Ascending aorta (tissue), 2 donors: ENCODE measurements around the gene EFHC2. TPM values are rescaled to one million over a fixed set of nuclear protein-coding genes. Genes with fewer than 3 reads are reported as not detected.

Source experiments
- DNase-seq, 2 donors: peaks; one replicate each; pipeline ENCODE4 v3.0.0-alpha.2; 2019; ENCODE audit warnings: low spot score in 2 of 2
- H3K27ac ChIP-seq, 2 donors: fragments of 200-600 bp; sonication (generic); one replicate each; pipeline ENCODE4 v1.5.1; 2016 to 2017; ENCODE audit warnings: mild to moderate bottlenecking in 1 of 2
- H3K27me3 ChIP-seq: fragments of 200-600 bp; sonication (generic); one replicate; pipeline ENCODE4 v1.5.1; 2017
- H3K36me3 ChIP-seq, 2 donors: fragments of 200-600 bp; sonication (generic); one replicate each; pipeline ENCODE4 v1.5.1; 2016
- H3K4me1 ChIP-seq, 2 donors: fragments of 200-600 bp; sonication (generic); one replicate each; pipeline ENCODE4 v1.5.1; 2016 to 2017; ENCODE audit warnings: mild to moderate bottlenecking in 1 of 2
- H3K4me3 ChIP-seq, 2 donors: fragments of 200-600 bp; sonication (generic); one replicate each; pipeline ENCODE4 v1.5.1; 2016 to 2017; ENCODE audit warnings: mild to moderate bottlenecking in 1 of 2
- H3K9me3 ChIP-seq, 2 donors: fragments of 200-600 bp; sonication (generic); one replicate each; pipeline ENCODE4 v1.5.1; 2016
- CTCF ChIP-seq, 3 experiments: fragments of 200-600 bp in 2 of 3; fragments of 450-650 bp in 1 of 3; sonication (generic) in 2 of 3; IDR thresholded peaks; one replicate each; pipeline ENCODE4 v1.5.1; 2016 to 2019; ENCODE audit warnings: antibody characterized with exemption in 3 of 3, mild to moderate bottlenecking in 1 of 3, moderate library complexity in 1 of 3
- intact Hi-C: fragments of 100-400 bp; cut with DNase I; formaldehyde crosslinking; loops from one replicate; pipeline ENCODE4 v1.15.1; 2023
- total RNA-seq: library from RNA; depleted of rRNA; stranded (reverse); fragments of >200 nt; gene quantifications from one replicate; pipeline ENCODE4 v1.1.0, GENCODE V29; 2016

The EFHC2 gene
- total RNA-seq, 1 donor from 2014 or later = not detected

GRCh38 chrX:44232081-44232480, 111.4 kb downstream of the EFHC2 start:
- TF ChIP-seq CTCF (IDR thresholded peaks at IDR 0.05) = no peak
- no peaks in the 10 kb centered on the region for H3K36me3 ChIP-seq
- H3K4me1 ChIP-seq = no peaks in the 10 kb centered on the region
- H3K9me3 ChIP-seq = no peaks in the 10 kb centered on the region
- H3K4me3 ChIP-seq = no peak overlapping the region
- no peaks in the 10 kb centered on the region for H3K27me3 ChIP-seq
- no peak for DNase-seq
- intact Hi-C loops = no loop called here
- no peak overlapping the region for H3K27ac ChIP-seq

GRCh38 chrX:44228621-44229020, 114.9 kb downstream of the EFHC2 start:
- H3K27ac ChIP-seq = no peak overlapping the region
- TF ChIP-seq CTCF (IDR thresholded peaks at IDR 0.05) = no peak
- no peaks in the 10 kb centered on the region for H3K4me1 ChIP-seq
- no peaks in the 10 kb centered on the region for H3K27me3 ChIP-seq
- no peak for DNase-seq
- no peaks in the 10 kb centered on the region for H3K36me3 ChIP-seq
- no peaks in the 10 kb centered on the region for H3K9me3 ChIP-seq
- no peak overlapping the region for H3K4me3 ChIP-seq
- intact Hi-C loops = no loop called here

- Histone ChIP-seq H3K27ac (no peak overlapping the region), H3K4me1 (no peaks in the 10 kb centered on the region), H3K36me3 (no peaks in the 10 kb centered on the region), H3K27me3 (no peaks in the 10 kb centered on the region), H3K9me3 (no peaks in the 10 kb centered on the region), H3K4me3 (no peak overlapping the region)
- no peak for DNase-seq
- intact Hi-C loops = no loop called here
- no peak for TF ChIP-seq CTCF (IDR thresholded peaks at IDR 0.05)
Measured at GRCh38 chrX:44227991-44228390, 115.5 kb downstream of the EFHC2 start.

GRCh38 chrX:44225667-44226066, 117.8 kb downstream of the EFHC2 start:
- intact Hi-C loops = no loop called here
- TF ChIP-seq CTCF (IDR thresholded peaks at IDR 0.05) = no peak
- Histone ChIP-seq H3K9me3 (no peaks in the 10 kb centered on the region), H3K27me3 (no peaks in the 10 kb centered on the region), H3K4me3 (no peak overlapping the region), H3K27ac (no peak overlapping the region), H3K4me1 (no peaks in the 10 kb centered on the region), H3K36me3 (no peaks in the 10 kb centered on the region)
- no peak for DNase-seq

- no peaks in the 10 kb centered on the region for H3K27me3 ChIP-seq
- DNase-seq = no peak
- H3K4me3 ChIP-seq = no peak overlapping the region
- TF ChIP-seq CTCF (IDR thresholded peaks at IDR 0.05) = no peak
- H3K27ac ChIP-seq = no peak overlapping the region
- H3K9me3 ChIP-seq = no peaks in the 10 kb centered on the region
- H3K4me1 ChIP-seq = no peaks in the 10 kb centered on the region
- intact Hi-C loops = no loop called here
- no peaks in the 10 kb centered on the region for H3K36me3 ChIP-seq
Measured at GRCh38 chrX:44224760-44225159, 118.7 kb downstream of the EFHC2 start.

- H3K9me3 ChIP-seq = no peaks in the 10 kb centered on the region
- DNase-seq = no peak
- H3K4me1 ChIP-seq = no peaks in the 10 kb centered on the region
- H3K4me3 ChIP-seq = no peak overlapping the region
- H3K36me3 ChIP-seq = no peaks in the 10 kb centered on the region
- H3K27ac ChIP-seq = no peak overlapping the region
- TF ChIP-seq CTCF (IDR thresholded peaks at IDR 0.05) = no peak
- no peaks in the 10 kb centered on the region for H3K27me3 ChIP-seq
- intact Hi-C loops = no loop called here
Measured at GRCh38 chrX:44223150-44223549, 120.3 kb downstream of the EFHC2 start.
